ENCODE results near the gene WDR62.

The WDR62 gene

GRCh38 chr19:36120092-36120983 lies 65.6 kb downstream of the WDR62 start (continued):
- TF ChIP-seq ZNF639 (tag by site-specific recombination; IDR thresholded peaks at IDR 0.05) (no peak), ZNF341 (tag by site-specific recombination; IDR thresholded peaks at IDR 0.05; ENCODE audit: low read depth) (0 out of 2 replicates have a peak, but pooled peaks have one; percentile 47), WT1 (tag by site-specific recombination; IDR thresholded peaks at IDR 0.05) (no peak), ZNF23 (tag by site-specific recombination; IDR thresholded peaks at IDR 0.05; ENCODE audit: borderline replicate concordance) (no peak), ZNF837 (tag by site-specific recombination; IDR thresholded peaks at IDR 0.05) (peak; percentile 36; the same call in 1 of the 2 replicates), GFI1B (tag by site-specific recombination; IDR thresholded peaks at IDR 0.05) (no peak), FEZF1 (tag by site-specific recombination; IDR thresholded peaks at IDR 0.05) (no peak), EGR2 (tag by site-specific recombination; IDR thresholded peaks at IDR 0.05; ENCODE audit: low read depth) (peak; percentile 88), ZNF701 (tag by site-specific recombination; IDR thresholded peaks at IDR 0.05) (no peak), ZNF426 (tag by site-specific recombination; IDR thresholded peaks at IDR 0.05) (no peak), ZNF112 (tag by site-specific recombination; IDR thresholded peaks at IDR 0.05) (no peak), ZNF155 (tag by site-specific recombination; IDR thresholded peaks at IDR 0.05) (no peak), ZNF654 (tag by site-specific recombination; IDR thresholded peaks at IDR 0.05; ENCODE audit: low read depth) (no peak), SALL2 (tag by site-specific recombination; IDR thresholded peaks at IDR 0.05; ENCODE audit: borderline replicate concordance) (no peak), ZNF677 (tag by site-specific recombination; IDR thresholded peaks at IDR 0.05) (no peak), ZNF239 (tag by site-specific recombination; IDR thresholded peaks at IDR 0.05) (no peak), ZFP3 (tag by site-specific recombination; IDR thresholded peaks at IDR 0.05; ENCODE audit: low read depth) (no peak), ZNF704 (tag by site-specific recombination; IDR thresholded peaks at IDR 0.05) (no peak), ZNF768 (tag by site-specific recombination; IDR thresholded peaks at IDR 0.05) (no peak), ZNF521 (tag by site-specific recombination; IDR thresholded peaks at IDR 0.05) (no peak), ZNF76 (tag by site-specific recombination; IDR thresholded peaks at IDR 0.05; ENCODE audit: borderline replicate concordance, low read depth) (no peak), ZNF114 (tag by site-specific recombination; IDR thresholded peaks at IDR 0.05) (no peak), ZNF623 (tag by site-specific recombination; IDR thresholded peaks at IDR 0.05) (no peak), ZNF223 (tag by site-specific recombination; IDR thresholded peaks at IDR 0.05) (no peak), ZNF560 (tag by site-specific recombination; IDR thresholded peaks at IDR 0.05; ENCODE audit: borderline replicate concordance) (no peak), KLF9 (tag by site-specific recombination; IDR thresholded peaks at IDR 0.05; ENCODE audit: low read depth) (no peak), KLF8 (tag by site-specific recombination; IDR thresholded peaks at IDR 0.05) (no peak)
- TF ChIP-seq, protein P1, sequence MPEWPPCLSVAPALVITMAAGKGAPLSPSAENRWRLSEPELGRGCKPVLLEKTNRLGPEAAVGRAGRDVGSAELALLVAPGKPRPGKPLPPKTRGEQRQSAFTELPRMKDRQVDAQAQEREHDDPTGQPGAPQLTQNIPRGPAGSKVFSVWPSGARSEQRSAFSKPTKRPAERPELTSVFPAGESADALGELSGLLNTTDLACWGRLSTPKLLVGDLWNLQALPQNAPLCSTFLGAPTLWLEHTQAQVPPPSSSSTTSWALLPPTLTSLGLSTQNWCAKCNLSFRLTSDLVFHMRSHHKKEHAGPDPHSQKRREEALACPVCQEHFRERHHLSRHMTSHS (tag by site-specific recombination; IDR thresholded peaks at IDR 0.05): 0 out of 2 replicates have a peak, but pooled peaks have one; percentile 42
- TF ChIP-seq, protein P2, sequence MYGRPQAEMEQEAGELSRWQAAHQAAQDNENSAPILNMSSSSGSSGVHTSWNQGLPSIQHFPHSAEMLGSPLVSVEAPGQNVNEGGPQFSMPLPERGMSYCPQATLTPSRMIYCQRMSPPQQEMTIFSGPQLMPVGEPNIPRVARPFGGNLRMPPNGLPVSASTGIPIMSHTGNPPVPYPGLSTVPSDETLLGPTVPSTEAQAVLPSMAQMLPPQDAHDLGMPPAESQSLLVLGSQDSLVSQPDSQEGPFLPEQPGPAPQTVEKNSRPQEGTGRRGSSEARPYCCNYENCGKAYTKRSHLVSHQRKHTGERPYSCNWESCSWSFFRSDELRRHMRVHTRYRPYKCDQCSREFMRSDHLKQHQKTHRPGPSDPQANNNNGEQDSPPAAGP (tag by site-specific recombination; IDR thresholded peaks at IDR 0.05): no peak
- TF ChIP-seq, protein P3, sequence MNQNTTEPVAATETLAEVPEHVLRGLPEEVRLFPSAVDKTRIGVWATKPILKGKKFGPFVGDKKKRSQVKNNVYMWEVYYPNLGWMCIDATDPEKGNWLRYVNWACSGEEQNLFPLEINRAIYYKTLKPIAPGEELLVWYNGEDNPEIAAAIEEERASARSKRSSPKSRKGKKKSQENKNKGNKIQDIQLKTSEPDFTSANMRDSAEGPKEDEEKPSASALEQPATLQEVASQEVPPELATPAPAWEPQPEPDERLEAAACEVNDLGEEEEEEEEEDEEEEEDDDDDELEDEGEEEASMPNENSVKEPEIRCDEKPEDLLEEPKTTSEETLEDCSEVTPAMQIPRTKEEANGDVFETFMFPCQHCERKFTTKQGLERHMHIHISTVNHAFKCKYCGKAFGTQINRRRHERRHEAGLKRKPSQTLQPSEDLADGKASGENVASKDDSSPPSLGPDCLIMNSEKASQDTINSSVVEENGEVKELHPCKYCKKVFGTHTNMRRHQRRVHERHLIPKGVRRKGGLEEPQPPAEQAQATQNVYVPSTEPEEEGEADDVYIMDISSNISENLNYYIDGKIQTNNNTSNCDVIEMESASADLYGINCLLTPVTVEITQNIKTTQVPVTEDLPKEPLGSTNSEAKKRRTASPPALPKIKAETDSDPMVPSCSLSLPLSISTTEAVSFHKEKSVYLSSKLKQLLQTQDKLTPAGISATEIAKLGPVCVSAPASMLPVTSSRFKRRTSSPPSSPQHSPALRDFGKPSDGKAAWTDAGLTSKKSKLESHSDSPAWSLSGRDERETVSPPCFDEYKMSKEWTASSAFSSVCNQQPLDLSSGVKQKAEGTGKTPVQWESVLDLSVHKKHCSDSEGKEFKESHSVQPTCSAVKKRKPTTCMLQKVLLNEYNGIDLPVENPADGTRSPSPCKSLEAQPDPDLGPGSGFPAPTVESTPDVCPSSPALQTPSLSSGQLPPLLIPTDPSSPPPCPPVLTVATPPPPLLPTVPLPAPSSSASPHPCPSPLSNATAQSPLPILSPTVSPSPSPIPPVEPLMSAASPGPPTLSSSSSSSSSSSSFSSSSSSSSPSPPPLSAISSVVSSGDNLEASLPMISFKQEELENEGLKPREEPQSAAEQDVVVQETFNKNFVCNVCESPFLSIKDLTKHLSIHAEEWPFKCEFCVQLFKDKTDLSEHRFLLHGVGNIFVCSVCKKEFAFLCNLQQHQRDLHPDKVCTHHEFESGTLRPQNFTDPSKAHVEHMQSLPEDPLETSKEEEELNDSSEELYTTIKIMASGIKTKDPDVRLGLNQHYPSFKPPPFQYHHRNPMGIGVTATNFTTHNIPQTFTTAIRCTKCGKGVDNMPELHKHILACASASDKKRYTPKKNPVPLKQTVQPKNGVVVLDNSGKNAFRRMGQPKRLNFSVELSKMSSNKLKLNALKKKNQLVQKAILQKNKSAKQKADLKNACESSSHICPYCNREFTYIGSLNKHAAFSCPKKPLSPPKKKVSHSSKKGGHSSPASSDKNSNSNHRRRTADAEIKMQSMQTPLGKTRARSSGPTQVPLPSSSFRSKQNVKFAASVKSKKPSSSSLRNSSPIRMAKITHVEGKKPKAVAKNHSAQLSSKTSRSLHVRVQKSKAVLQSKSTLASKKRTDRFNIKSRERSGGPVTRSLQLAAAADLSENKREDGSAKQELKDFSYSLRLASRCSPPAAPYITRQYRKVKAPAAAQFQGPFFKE (tag by site-specific recombination; IDR thresholded peaks at IDR 0.05; ENCODE audit: borderline replicate concordance): no peak

Measured in HEK293 (cell line).